HG03280 (cell line): ENCODE data around the gene GSTO1.
"Not testable (repeated sequence)": the region's sequence is repeated elsewhere in the genome, so short reads cannot be mapped to it uniquely, and the experiment has no call there.

Experiments used
- ATAC-seq: cut with Tn5 transposase; IDR thresholded peaks from one replicate; pipeline ENCODE4 v1.9.1; 2021; ENCODE audit warnings: mild to moderate bottlenecking, moderate library complexity; ENCODE audit not compliant: unreplicated experiment

GSTO1 gene

GRCh38 chr10:104248931-104249330, 5.8 kb upstream of the GSTO1 start:
- not testable (repeated sequence) for ATAC-seq

- no peak for ATAC-seq
Measured at GRCh38 chr10:104250371-104250770, 4.3 kb upstream of the GSTO1 start.

- ATAC-seq = no peak
Measured at GRCh38 chr10:104251443-104251842, 3.2 kb upstream of the GSTO1 start.

- no peak for ATAC-seq
Measured at GRCh38 chr10:104252368-104252767, 2.3 kb upstream of the GSTO1 start.

GRCh38 chr10:104253106-104253505, 1.6 kb upstream of the GSTO1 start:
- no peak for ATAC-seq

GRCh38 chr10:104253606-104254410, 884 bp upstream of the GSTO1 start:
- no peak for ATAC-seq

GRCh38 chr10:104255311-104255981, 754 bp downstream of the GSTO1 start:
- peak; percentile 28 for ATAC-seq

GRCh38 chr10:104256335-104256961, 1.8 kb downstream of the GSTO1 start:
- no peak for ATAC-seq

GRCh38 chr10:104257235-104257634, 2.5 kb downstream of the GSTO1 start:
- ATAC-seq = no peak

- ATAC-seq = no peak
Measured at GRCh38 chr10:104258209-104258608, 3.5 kb downstream of the GSTO1 start.

GRCh38 chr10:104259456-104259855, 4.8 kb downstream of the GSTO1 start:
- ATAC-seq = no peak

- ATAC-seq = no peak
Measured at GRCh38 chr10:104259999-104260774, 5.5 kb downstream of the GSTO1 start.

GRCh38 chr10:104260775-104261115, 6.1 kb downstream of the GSTO1 start:
- no peak for ATAC-seq

GRCh38 chr10:104262055-104262454, 7.4 kb downstream of the GSTO1 start:
- no peak for ATAC-seq

- no peak for ATAC-seq
Measured at GRCh38 chr10:104264783-104265182, 10.1 kb downstream of the GSTO1 start.

- ATAC-seq = no peak
Measured at GRCh38 chr10:104267721-104268404, 13.2 kb downstream of the GSTO1 start.

- no peak for ATAC-seq
Measured at GRCh38 chr10:104268405-104268712, 13.7 kb downstream of the GSTO1 start.

GRCh38 chr10:104268713-104269645, 14.3 kb downstream of the GSTO1 start, which contains the start of gene GSTO2:
TSS of gene GSTO2 (plus strand) at chr10:104269184. CDS start at chr10:104274916, 5,732 bp downstream.
- peak; percentile 99 for ATAC-seq

GRCh38 chr10:104273286-104273685, 18.6 kb downstream of the GSTO1 start:
- ATAC-seq = no peak
